Glomerular visceral epithelial cell (primary cell): ENCODE results near the gene BORCS5.
"Not testable (repeated sequence)": the region's sequence is repeated elsewhere in the genome, so short reads cannot be mapped to it uniquely, and the experiment has no call there.

Source experiments
- DNase-seq: peaks from one replicate; pipeline ENCODE4 v3.0.0-alpha.2; 2016; ENCODE audit errors: extremely low spot score

The BORCS5 gene

GRCh38 chr12:12461923-12462315 is 105.0 kb downstream of the BORCS5 start:
- no peak for DNase-seq

- no peak for DNase-seq
These were observed 108.6 kb downstream of the BORCS5 start for GRCh38 chr12:12465522-12465921.

DNA sequence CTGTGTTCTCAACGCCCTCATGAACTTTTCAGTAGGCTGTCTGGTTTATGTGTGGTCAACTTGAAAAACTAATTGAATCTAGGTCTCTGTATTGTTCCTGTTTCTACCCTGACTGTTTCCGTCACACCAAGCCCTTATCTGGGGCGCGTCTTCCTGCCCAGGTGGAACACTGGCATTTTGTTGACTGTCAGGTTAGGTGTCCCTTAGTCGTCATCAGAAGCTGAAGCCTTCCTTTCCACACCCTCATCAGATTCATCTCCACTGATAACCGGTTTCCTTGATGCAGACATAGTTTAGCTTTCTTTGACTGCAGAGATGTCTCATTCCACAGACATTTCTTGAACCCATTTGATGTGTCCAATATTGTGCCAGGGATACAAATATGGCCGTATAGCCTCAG is 109.3 kb downstream of the BORCS5 start:
- DNase-seq: no peak

- DNase-seq: no peak
These were observed 110.4 kb downstream of the BORCS5 start for GRCh38 chr12:12467264-12467663.

DNA sequence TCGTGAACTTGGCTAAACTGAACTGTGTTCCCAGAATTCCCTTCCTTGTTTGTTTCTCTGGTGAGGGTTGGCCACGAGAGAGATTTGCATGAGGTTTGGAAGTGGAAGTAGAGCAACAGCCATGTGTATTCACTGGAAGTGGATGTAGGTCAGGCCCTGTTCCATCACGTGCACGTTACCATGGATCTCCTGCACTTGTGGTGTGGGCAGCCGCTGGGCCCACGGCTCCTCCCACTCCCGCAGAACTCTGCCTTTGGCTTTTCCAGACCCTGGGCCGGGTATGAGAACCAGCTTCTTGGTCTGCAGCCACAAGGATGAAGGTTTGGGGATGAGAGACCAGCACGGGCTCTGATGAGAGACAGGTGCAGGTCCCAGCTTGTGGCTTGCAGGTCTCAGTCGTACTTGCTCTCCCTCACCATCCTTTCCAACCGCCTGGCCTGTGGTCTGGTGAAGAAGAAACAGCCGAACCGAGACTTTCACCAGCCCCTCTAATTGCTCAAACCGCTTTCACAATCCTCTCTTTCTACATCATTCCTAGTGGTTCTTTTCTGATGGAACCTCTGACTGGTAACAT is 110.9 kb downstream of the BORCS5 start:
- DNase-seq: no peak

DNA sequence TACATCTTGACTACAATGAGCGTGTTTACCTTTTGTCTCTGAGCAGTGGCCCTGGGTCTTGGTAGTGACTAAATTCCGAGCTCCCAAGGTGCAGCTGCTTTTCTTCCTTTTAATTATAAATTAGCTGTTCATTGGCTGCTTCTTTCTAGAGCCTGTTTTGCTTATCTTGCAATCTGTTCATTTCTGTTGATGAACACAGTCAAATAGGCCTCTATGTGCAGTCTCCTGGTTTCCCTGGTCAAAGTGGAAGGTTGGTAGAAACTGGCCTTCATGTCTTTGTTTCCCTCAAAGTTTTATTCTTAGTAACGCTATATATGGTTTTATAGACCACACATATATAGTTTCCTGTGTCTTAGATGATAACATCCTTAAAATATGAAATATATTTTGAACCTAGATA is 111.7 kb downstream of the BORCS5 start:
- DNase-seq: no peak

DNA sequence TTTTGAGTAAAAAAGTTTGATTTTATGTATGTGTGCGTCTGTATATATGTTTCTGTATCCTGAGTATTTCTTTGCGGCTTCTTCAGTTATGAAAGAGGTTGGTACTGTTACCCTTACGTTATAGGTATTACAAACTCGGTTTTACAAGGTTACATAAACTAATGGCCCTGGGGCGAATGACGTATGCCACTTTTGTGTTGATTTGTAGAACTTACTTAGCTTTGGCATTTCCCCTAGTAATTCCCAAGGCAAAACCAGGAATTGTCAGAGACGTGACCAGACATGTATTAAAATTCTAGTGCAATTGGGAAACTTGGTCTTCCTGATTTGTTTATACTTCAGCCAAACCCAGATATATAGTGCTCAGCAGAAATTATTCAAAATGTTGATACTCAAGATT is 112.5 kb downstream of the BORCS5 start:
- no peak for DNase-seq

- no peak for DNase-seq
These were observed 114.0 kb downstream of the BORCS5 start for GRCh38 chr12:12470751-12471306.

DNA sequence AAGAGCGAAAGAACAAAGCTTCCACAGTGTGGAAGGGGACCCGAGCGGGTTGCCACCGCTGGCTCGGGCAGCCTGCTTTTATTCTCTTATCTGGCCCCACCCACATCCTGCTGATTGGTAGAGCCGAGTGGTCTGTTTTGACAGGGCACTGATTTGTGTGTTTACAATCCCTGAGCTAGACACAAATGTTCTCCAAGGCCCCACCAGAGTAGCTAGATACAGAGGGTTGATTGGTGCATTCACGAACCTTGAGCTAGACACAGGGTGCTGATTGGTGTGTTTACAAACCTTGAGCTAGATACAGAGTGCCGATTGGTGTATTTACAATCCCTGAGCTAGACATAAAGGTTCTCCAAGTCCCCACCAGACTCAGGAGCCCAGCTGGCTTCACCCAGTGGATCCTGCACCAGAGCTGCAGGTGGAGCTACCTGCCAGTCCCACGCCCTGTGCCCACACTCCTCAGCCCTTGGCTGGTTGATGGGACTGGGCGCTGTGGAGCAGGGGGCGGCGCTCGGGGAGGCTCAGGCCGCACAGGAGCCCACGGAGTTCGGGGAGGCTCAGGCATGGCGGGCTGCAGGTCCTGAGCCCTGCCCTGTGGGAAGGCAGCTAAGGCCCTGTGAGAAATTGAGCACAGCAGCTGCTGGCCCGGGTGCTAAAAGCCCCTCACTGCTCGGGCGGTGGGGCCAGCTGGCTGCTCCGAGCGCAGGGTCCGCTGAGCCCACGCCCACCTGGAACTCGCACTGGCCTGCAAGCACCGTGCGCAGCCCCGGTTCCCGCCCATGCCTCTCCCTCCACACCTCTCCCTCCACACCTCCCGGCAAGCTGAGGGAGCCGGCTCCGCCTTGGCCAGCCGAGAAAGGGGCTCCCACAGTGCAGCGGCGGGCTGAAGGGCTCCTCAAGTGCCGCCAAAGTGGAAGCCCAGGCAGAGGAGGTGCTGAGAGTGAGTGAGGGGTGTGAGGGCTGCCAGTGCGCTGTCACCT is 115.4 kb downstream of the BORCS5 start:
- not testable (repeated sequence) for DNase-seq

GRCh38 chr12:12473223-12473622 is 116.3 kb downstream of the BORCS5 start:
- DNase-seq: no peak

DNA sequence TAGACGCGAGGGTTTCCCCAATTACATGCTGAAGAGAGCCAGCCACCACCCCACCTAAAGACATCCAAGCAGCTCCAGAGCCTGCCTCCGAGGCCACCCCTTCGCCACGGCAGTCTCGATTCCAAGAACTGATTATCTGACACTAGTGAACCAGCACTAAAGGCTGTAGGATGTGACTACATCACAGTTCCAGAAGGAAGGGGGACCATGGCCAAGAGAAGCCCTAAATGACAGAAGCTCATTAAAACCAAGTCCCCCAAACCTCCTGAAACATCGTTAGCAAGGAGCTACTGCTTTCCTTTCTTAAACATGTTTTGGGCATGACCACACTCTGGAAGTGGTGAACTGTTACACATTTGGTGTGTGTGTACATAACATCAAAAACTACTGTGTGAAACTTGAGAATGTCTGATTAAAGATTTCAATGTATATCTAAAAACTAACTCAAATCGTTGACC is 117.6 kb downstream of the BORCS5 start:
- DNase-seq: no peak

DNA sequence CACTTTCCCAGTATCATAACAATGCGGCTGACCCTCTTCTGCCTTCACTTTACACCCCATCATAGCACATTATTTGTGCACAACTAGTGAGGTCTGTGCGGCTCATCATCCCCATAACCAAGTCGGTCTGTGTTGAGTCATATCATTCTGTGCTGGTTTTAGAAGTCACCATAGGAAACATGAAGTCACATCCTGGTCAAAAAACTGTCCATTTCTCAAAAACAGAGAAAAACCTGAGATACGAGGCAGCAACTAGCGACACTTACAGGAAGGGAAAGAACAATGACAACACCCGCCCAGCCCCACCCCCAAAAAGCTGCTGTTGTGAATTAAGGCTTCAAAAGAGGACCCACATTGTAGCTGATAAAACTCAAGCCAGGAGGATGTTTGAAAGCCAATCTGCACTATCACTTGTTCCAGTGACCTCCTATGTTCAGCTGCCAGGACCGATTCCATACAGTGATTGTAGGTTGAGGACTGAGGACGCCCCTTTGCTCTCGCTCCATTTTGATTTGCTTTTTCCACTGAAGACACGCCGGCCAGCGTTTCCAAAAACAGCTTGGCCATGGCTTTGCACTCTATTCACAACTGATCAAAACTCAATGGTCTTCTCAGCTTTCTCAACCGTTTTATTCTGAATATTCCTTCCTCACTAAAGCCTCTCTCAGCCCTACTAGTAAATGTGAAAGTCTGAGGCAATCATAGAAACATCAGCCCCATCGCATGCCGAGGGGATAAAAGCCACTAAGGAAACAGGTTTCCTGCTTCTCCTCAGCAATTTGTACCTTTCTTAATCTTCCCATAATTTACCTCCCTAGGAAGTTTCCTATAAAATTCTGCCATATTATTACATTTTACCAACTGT is 118.3 kb downstream of the BORCS5 start:
- DNase-seq: no peak

GRCh38 chr12:12476857-12477531 is 120.1 kb downstream of the BORCS5 start:
- no peak for DNase-seq

GRCh38 chr12:12477532-12477890 is 120.6 kb downstream of the BORCS5 start:
- no peak for DNase-seq

- DNase-seq: no peak
These were observed 123.2 kb downstream of the BORCS5 start for GRCh38 chr12:12480074-12480473.

- DNase-seq: no peak
These were observed 124.8 kb downstream of the BORCS5 start for GRCh38 chr12:12481631-12482030.

DNA sequence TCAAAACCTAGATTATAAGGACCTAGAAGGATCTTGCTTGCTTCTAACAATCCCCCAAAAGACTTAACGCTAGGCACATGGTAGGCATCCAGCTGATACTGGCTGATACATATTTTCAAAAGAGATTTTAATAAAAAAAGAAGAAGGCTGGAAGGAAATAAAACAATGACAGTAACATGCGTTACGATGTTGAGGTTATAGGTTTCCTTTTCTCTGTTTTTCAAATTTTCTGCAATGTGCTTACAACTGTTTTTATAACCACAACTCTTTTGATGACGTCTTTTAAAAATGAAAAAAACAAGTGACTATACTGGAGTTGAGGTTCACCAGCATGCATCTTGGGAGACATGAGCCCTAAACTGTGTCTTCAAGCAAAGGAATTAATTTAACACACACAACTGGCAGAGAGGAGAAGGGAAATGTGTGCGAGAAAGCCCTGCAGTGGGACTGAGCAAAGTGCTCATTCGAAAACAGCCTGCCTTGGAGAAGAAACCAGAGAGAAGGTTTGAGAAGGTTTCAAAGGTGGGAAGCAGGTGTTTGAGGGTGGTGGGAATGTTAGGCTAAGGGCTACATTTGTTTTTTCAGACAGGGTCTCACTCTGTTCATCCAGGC is 125.4 kb downstream of the BORCS5 start:
- DNase-seq: no peak

DNA sequence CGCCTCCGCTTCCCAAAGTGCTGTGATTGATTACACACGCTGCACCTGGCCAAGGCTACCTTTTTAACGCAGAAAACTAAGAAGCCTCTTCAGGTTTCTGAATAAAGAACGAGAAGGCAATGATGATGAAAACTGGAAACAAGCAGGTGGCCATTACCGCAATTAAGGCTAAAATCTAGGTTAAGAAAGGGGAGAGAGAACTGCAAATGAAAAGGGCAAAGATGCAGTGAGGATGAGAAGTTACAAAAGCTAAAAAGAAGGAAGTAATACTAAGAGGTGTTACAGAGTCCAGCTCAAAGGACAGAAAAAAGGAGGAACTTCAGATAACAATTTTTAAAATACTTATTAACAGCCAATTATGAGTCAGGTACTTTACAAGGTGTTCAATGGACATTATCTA is 126.1 kb downstream of the BORCS5 start:
- DNase-seq: no peak

GRCh38 chr12:12483438-12483837 is 126.6 kb downstream of the BORCS5 start:
- no peak for DNase-seq

DNA sequence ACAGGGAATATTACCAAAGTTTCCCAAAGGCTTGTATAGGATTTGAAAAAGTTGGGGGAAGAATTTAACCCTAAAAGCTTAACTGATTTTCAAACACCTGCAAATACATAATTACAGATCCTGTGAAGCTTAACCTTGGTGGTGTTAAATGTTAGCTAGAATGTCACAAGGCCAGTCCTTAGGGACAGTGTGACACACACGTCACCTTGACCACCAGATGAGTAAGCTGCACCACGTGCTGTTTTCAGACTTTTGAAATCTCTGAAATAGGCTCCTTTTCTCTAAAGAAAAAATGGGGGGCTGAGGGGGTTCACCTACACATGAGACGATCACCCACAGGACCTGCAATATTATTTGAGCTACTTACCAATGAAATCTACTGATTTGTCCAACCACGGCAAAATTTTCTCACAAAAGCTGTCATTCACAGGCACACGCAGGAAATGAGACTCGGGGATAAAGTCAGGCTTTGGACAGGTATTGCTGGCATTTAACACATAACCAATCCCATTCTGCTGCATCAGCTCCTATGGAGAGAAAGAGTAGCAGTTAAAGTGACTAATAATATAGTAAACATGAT is 129.9 kb downstream of the BORCS5 start:
- DNase-seq: no peak

GRCh38 chr12:12487490-12487889 is 130.6 kb downstream of the BORCS5 start:
- no peak for DNase-seq
